ENCODE results near the gene RMDN2.
"Not testable (repeated sequence)": the region's sequence is repeated elsewhere in the genome, so short reads cannot be mapped to it uniquely, and the experiment has no call there.

Gene RMDN2

DNA sequence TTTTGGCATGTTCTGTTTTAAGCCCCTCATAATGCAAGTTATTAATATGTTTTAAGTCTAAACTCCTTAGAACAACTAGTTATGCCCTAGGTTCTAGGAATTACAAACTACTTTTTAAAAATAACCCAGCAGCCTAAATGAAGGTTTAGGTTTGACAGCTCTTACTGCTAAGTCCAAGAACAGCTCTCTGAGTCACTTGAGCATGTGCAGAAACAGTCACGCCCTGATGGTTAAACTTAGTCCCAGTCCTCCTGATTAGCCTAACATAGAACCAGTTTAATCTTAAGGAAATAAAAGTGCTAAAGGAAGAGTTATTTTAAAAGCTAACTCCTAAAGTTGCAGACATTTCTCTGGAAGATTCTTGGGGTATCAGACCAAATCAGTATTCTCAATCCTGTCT is 72.5 kb downstream of the RMDN2 start:
- DNase-seq (ENCODE audit: low read depth): no peak
- no peak overlapping the region for H3K4me3 ChIP-seq (ENCODE audit: low read depth, low read length)
- TF ChIP-seq, protein P1, sequence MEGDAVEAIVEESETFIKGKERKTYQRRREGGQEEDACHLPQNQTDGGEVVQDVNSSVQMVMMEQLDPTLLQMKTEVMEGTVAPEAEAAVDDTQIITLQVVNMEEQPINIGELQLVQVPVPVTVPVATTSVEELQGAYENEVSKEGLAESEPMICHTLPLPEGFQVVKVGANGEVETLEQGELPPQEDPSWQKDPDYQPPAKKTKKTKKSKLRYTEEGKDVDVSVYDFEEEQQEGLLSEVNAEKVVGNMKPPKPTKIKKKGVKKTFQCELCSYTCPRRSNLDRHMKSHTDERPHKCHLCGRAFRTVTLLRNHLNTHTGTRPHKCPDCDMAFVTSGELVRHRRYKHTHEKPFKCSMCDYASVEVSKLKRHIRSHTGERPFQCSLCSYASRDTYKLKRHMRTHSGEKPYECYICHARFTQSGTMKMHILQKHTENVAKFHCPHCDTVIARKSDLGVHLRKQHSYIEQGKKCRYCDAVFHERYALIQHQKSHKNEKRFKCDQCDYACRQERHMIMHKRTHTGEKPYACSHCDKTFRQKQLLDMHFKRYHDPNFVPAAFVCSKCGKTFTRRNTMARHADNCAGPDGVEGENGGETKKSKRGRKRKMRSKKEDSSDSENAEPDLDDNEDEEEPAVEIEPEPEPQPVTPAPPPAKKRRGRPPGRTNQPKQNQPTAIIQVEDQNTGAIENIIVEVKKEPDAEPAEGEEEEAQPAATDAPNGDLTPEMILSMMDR (IDR thresholded peaks at IDR 0.05; ENCODE audit: low read depth, low read length, missing control alignments): no peak
- in situ Hi-C loops (cut with HindIII; ENCODE audit: low sequenced_read_pairs): no loop called here

DNA sequence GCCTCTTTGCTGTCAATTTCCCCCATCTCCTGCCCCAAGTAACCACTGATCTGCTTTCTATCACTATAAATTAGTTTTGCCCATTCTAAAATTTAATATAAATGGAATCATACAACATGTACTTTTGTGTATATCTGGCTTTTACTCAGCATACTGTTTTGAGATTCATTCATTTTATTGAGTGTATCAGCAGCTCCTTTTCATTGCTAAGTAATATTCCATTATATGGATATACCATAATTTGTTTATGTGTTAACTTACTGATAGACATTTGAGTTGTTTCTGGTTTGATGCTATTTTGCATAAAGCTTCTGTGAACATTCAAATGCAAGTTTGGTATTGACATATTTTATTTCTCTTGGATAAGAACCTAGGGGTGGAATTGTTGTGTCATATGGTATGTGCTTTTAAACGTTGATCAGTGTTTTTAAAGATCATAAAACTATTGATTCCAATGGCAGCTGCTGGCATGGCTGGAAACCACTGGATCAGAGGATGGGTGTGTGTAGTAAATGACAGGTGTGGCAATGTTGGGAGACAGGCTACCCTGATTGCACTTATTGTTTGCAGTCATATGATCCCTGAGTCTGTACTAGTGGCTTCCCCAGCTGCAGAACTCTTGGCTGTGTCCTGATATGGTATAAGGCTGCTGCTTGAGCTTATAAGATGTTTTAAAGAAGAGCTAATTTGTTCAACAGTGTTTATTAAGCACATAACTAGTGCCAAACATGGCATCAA is 75.6 kb downstream of the RMDN2 start:
- DNase-seq (ENCODE audit: low read depth): no peak
- TF ChIP-seq, protein P1 (IDR thresholded peaks at IDR 0.05; ENCODE audit: low read depth, low read length, missing control alignments): no peak
- no peak overlapping the region for H3K4me3 ChIP-seq (ENCODE audit: low read depth, low read length)
- in situ Hi-C loops (cut with HindIII; ENCODE audit: low sequenced_read_pairs): no loop called here

DNA sequence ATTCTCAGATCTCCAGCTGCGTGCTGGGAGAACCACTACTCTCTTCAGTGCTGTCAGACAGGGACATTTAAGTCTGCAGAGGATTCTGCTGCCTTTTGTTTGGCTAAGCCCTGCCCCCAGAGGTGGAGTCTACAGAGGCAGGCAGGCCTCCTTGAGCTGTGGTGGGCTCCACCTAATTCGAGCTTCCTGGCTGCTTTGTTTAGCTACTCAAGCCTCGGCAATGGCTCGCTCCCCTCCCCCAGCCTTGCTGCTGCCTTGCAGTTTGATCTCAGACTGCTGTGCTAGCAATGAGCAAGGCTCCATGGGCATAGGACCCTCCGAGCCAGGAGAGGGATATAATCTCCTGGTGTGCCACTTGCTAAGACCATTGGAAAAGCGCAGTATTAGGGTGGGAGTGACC is 85.1 kb downstream of the RMDN2 start:
- in situ Hi-C loops (cut with HindIII; ENCODE audit: low sequenced_read_pairs); H3K4me3 ChIP-seq (ENCODE audit: low read depth, low read length); DNase-seq (ENCODE audit: low read depth): not testable (repeated sequence)

DNA sequence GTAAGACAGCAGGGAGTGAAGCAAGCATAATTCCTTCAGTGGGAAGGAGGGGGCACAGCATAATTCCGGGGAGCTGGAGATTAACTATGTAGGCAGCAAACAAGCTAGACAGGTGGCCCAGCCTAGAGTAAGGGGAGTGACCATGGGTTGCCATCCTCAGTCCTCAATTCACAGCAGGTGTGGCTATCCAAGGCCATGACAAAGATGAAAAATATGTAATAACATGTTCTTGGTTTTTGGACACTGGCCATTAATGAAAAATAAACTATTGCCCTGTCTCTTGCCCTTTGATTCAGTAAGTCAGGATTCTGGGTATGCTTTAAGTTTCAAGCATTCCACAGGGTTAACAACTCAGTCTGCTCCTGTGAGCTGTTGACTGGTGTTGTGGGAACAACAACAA is 85.9 kb downstream of the RMDN2 start:
- TF ChIP-seq, protein P1 (IDR thresholded peaks at IDR 0.05; ENCODE audit: low read depth, low read length, missing control alignments): no peak
- no peak for DNase-seq (ENCODE audit: low read depth)
- in situ Hi-C loops (cut with HindIII; ENCODE audit: low sequenced_read_pairs): no loop called here

DNA sequence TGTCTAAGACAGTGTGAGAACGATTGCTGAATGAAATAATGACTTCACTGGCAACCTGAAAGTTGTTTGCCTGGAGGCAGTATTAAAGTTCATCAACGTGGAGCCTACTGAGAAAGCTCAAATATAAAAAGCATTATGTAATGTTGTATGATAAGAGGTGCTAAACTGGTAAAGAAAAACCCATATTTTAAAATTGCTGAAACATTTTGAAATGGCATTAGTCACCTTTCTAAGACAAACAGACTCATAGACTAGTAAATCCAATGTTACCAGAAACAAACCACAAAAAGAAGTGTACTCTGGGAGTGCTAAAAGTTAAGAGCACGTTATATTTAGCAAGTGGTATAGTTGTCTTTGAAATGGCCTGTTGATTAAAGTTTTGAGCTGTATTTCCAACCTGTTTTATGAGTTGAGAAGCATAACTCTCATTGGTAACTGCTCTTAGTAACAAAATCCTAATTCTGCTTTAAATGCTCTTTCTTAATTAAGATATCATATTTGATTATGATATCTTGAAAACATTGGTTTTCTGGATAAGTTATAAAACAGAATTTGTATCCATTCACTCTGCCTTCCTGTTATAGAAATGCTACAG is 88.2 kb downstream of the RMDN2 start:
- TF ChIP-seq, protein P1 (IDR thresholded peaks at IDR 0.05; ENCODE audit: low read depth, low read length, missing control alignments): no peak
- no peak overlapping the region for H3K4me3 ChIP-seq (ENCODE audit: low read depth, low read length)
- in situ Hi-C loops (cut with HindIII; ENCODE audit: low sequenced_read_pairs): no loop called here
- DNase-seq (ENCODE audit: low read depth): no peak

More for the DNA sequence above, 85.9 kb downstream of the RMDN2 start:
- no peak overlapping the region for H3K4me3 ChIP-seq (ENCODE audit: low read depth, low read length)

DNA sequence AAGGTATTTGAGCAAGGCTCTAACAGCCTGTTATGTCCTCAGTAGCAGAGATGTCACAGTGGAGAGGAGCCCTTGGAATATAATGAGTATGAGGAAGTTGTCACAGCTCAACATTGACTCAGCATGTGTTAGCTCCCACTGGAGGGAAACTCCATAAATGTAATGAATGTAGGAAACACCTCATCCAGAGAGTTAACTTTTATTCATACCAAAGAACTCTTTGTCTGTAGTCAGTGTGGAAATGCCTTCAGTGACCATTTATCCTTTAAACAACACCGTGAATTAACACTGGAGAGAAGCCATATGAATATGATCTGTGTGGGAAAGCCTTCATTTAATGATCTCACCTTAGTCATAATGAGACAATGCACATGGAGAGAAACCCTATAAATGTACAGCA is 91.1 kb downstream of the RMDN2 start:
- DNase-seq (ENCODE audit: low read depth): no peak
- H3K4me3 ChIP-seq (ENCODE audit: low read depth, low read length): no peak overlapping the region
- in situ Hi-C loops (cut with HindIII; ENCODE audit: low sequenced_read_pairs): no loop called here
- TF ChIP-seq, protein P1 (IDR thresholded peaks at IDR 0.05; ENCODE audit: low read depth, low read length, missing control alignments): no peak

DNA sequence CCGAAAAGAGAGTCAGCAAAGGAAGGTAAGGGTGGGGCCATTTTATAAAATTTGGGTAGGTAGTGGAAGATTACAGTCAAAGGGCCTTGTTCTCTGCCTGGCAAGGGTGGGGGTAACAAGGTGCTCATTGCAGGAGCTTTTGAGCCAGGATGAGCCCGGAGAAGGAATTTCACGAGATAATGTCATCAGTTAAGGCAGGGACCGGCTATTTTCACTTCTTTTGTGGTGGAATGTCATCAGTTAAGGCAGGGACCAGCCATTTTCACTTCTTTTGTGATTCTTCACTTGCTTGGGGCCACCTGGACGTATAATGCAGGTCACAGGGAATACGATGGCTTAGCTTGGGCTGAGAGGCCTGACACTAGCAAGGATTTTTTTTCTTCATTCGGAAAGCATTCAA is 92.7 kb downstream of the RMDN2 start:
- in situ Hi-C loops (cut with HindIII; ENCODE audit: low sequenced_read_pairs): no loop called here
- H3K4me3 ChIP-seq (ENCODE audit: low read depth, low read length): no peak overlapping the region
- no peak for DNase-seq (ENCODE audit: low read depth)
- TF ChIP-seq, protein P1 (IDR thresholded peaks at IDR 0.05; ENCODE audit: low read depth, low read length, missing control alignments): no peak

DNA sequence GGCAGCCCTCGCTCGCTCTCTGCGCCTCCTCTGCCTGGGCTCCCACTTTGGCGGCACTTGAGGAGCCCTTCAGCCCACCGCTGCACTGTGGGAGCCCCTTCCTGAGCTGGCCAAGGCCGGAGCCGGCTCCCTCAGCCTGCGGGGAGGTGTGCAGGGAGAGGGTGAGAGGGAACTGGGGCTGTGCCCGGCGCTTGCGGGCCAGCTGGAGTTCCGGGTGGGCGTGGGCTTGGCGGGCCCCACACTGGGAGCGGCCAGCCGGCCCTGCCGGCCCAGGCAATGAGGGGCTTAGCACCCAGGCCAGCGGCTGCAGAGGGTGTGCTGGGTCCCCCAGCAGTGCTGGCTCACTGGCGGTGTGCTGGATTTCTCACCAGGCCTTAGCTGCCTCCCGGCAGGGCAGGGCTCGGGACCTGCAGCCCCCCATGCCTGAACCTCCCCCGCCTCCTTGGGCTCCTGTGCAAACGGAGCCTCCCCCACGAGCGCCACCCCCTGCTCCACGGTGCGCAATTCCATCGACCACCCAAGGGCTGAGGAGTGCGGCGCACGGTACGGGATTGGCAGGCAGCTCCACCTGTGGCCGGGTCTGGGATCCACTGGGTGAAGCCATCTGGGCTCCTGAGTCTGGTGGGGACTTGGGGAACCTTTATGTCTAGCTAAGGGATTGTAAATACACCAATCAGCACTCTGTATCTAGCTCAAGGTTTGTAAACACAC is 95.4 kb downstream of the RMDN2 start:
- DNase-seq (ENCODE audit: low read depth); H3K4me3 ChIP-seq (ENCODE audit: low read depth, low read length); in situ Hi-C loops (cut with HindIII; ENCODE audit: low sequenced_read_pairs): not testable (repeated sequence)

Measured in astrocyte of the cerebellum (primary cell).